GM12873 (cell line): ENCODE results near the gene PDE9A.

Experiments used
- TF ChIP-seq, protein P1 (sequence below): IDR thresholded peaks from 2 replicates; pipeline ENCODE4 v1.5.1; 2012; ENCODE audit warnings: low read depth, mild to moderate bottlenecking, moderate library complexity, low read length, control low read depth; ENCODE audit not compliant: insufficient read depth; ENCODE audit errors: missing control alignments

The PDE9A gene

DNA sequence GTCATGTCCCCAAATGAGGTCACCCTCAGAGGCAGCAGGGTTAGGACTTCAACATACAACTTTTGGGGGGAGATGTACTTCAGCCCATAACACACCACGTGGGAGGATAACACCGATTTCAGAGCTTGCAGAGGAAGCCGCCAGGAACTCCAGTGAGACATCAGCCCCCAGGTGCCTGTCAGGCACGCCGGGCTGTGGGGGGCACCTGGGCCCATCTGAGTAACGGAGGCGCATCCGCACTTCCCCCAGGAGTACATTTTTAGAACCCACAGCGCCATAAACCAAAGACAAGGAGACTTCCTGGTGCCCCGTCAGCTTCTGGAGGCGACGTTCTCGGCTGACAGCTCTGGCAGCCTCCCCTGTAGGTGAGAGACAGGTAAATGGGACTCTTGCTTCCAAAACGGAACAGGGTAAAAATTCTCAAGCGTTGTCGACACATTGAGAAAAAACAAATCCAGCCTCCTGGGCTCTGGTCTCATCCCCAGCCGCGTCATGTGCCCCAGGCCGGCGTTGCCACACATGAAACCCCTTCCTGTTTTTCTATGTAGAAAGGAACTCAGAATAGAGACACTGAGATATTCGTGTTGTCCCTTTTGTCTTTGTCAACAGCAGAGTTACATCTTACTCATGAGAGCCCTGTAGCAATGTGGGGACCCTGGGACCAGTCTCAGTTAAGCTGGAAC, 93.3 kb downstream of the PDE9A start:
- TF ChIP-seq, protein P1, sequence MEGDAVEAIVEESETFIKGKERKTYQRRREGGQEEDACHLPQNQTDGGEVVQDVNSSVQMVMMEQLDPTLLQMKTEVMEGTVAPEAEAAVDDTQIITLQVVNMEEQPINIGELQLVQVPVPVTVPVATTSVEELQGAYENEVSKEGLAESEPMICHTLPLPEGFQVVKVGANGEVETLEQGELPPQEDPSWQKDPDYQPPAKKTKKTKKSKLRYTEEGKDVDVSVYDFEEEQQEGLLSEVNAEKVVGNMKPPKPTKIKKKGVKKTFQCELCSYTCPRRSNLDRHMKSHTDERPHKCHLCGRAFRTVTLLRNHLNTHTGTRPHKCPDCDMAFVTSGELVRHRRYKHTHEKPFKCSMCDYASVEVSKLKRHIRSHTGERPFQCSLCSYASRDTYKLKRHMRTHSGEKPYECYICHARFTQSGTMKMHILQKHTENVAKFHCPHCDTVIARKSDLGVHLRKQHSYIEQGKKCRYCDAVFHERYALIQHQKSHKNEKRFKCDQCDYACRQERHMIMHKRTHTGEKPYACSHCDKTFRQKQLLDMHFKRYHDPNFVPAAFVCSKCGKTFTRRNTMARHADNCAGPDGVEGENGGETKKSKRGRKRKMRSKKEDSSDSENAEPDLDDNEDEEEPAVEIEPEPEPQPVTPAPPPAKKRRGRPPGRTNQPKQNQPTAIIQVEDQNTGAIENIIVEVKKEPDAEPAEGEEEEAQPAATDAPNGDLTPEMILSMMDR: no peak

GRCh38 chr21:42747276-42747701, 93.9 kb downstream of the PDE9A start:
- TF ChIP-seq, protein P1: no peak

DNA sequence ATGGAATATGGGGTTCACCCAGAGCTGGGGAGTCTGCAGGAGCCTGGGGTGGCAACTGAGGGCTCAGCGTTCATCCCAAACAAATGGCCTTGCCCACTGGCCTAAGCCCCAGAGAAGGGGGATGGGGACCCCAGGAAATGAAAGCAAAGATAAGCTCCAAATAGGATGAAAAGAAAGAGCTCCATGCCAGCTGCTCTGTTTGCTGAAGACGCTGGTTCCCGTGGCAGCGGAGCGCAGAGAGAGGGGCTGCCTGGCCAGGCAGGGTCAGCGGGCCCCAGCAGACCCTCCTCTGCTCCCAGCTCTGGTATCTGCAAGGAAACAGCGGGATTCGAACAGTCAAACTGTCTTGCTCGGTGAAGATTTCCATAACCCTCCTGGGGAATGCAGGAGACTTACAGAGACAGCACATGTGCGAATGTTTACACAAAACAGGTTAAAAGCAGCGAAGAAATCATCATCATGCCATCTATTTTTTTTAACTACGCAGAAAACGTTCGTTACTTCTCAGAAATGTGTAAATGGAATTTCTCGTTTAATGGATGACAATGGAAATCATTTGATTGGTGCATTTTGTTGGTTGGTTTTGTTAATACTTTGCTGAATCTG, 94.4 kb downstream of the PDE9A start:
- TF ChIP-seq, protein P1: no peak

GRCh38 chr21:42748620-42749176, 95.3 kb downstream of the PDE9A start:
- TF ChIP-seq, protein P1: no peak

DNA sequence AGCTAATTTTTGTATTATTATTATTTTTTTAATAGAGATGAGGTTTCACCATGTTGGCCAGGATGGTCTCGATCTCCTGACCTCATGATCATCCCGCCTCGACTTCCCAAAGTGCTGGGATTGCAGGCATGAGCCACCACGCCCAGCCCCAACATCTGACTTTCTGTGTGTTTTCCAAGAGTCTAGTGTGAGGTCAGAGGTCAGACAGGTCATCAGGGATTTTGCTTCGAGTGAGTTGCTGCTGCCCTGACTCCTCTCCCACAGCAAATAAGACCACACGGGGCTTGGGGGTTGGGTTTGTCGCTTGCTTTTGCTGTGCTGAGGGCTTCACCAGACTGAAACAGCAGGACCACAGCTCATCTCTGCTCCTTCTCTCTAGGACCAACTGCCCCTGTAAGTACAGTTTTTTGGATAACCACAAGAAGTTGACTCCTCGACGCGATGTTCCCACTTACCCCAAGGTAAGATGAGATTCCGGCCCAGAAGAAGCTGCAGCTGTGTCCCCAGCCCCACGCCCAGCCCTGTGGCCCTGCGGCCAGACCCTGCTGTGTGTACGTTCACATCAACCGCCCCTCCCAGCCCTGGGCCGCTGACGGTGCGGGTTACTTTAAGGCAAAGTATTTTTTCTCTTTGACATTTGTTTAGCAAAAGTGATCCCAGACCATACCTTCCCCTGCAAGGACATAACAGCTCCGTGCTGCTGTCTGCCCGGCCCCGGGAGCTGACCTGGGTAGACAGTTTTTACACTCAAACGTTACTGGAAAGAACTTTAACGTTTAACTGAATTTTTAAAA, 97.5 kb downstream of the PDE9A start:
- TF ChIP-seq, protein P1: no peak

DNA sequence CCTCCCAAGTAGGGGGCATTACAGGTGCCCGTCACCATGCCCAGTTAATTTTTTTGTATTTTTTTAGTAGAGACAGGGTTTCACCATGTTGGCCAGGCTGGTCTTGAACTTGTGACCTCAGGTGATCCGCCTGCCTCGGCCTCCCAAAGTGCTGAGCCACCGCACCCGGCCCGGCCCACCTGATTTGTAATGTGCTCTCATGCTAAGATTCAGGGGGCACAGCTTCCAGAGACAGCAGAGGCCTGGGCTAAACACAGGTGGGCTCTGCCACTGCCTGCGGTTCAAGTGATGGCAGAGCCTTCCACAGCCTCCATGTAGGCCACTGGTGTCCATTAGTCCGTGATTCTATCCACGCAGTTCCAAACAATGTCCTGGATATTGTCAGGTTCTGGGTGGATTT, 98.4 kb downstream of the PDE9A start:
- TF ChIP-seq, protein P1: no peak

DNA sequence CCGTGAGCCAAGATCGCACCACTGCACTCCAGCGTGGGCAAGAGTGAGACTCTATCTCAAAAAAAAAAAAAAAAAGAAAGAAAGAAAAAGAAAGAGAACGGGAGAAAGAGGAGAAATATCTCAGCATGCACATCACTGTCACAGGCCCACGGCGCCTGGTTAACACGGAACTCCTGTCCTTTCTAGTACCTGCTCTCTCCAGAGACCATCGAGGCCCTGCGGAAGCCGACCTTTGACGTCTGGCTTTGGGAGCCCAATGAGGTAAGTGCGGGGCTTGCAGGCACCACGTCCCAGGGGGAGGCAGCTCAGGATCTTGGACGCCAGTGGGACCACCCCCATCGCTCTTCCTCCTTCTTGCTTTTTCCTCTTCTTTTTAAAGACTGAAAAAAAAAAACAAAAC, 100.4 kb downstream of the PDE9A start:
- TF ChIP-seq, protein P1: no peak
